Measurements from ENCODE around the gene KRT86. TPM values are rescaled to one million over a fixed set of nuclear protein-coding genes. Genes with fewer than 3 reads are reported as not detected.
"Not testable (repeated sequence)": the region's sequence is repeated elsewhere in the genome, so short reads cannot be mapped to it uniquely, and the experiment has no call there.

Gene KRT86
- polyA plus RNA-seq, 1 donor, result 0.33 TPM

DNA sequence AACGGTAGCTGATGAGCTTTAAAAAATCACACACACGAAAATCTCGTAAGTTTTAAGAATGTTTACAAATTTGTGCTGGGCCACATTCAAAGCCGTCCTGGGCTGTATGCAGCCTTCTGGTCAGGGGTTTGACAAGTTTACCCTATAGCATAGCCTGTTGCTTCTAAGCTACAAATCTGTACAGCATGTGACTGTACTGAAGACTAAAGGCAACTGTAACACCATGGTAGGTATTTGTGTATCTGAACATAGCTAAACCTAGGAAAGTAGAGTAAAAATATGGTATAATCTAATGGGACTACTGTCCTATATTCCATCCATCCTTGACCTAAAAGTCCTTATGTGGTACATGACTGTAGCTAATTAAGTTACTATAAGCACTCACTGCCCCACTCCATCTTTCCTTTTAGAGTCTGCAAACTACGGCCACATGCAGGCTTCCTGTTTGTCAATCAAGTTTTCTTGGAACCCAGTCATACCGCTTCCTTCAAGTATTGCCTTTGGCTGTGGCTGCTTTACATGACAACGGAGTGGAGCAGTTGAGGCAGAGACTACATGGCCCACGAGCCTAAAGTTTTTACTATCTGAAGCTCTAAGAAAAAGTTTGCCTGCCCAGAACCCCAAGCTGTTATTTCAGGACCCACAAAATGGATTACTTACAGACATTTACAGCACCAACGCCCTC lies 22.9 kb upstream of the KRT86 start:
- DNase-seq (ENCODE audit: low read depth), result no peak

DNA sequence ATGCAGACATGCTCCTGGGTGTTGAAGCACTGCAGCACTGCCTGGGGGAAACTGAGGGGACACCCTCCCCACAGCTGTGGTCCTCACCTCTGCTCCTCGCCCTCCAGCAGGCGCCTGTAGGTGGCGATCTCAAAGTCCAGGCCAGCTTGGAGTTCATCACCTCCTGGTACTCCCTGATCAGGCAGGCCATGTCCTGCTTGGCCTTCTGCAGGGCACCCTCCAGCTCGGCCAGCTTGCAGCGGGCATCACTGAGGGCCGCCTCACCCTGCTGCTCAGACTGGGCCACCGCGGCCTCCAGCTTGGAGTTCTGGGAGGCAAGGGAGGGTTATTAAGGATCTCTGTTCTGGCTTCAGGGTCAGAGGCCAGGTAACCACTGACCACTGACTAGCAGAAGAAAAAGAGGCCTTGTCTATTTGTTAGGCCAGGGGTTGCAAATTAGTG lies 22.2 kb upstream of the KRT86 start:
- not testable (repeated sequence) for DNase-seq (ENCODE audit: low read depth)

DNA sequence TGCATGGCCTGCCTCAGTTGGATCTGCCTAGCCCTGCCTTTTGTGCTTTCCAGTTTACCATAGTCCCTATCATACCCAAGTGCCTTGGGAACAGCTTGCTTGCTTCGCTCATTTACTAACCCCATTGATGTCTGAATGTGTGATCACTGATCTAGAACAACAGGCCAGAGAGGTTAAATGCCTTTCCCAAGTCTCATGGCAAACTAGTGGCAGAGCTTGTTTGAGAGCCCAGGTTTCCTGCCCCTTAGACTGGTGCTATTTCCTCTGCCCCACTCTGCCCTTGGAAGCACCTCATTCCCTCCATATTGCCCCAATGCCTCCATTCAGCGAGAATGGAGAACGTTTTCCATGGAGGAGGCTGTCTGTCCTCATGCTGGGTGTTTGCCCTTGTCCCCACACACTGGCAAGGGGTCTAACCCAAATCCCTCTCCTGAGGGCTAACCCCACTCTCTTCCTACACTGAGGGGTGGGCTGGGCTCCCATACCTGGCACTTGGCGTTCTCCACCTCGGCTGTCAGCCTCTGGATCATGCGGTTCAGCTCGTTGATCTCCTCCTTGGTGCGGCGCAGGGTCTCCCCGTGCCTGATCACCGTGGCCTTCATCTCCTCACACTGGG lies 21.6 kb upstream of the KRT86 start:
- no peak for DNase-seq (ENCODE audit: low read depth)

DNA sequence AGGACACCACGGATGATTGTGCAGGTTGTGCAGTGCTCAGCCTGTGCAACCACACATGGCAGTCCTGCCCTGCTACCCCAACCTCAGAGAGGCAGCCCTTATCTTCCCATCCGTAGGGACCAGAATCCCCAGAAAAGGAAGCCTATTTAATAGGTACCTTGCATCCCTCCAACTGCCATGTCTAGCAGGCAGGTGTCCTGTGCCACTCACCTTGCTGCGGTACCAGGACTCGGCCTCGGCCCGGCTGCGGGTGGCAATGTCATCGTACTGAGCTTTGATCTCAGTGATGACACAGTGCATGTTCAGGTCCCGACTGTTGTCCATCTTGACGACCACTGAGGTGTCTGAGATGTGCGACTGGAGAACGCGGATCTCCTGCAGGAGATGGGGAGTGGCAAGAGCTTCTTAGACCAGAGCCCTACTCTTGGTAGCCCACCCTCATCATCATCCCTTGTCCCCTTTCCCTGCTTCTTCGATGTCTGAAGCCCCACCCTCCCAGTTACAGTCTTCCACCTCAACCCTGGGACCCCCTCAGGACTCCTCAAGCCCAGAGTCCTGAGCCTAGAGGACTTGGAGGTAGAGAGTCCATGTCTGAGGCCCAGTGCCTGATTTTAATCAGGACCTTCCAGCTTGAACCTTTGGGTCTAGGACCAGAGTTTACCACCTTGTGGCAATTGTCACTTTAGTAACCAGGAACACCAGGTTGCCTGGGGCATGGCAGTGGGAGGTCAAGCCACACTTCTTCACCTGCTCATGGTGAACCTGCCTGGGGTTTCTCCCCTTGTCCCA lies 20.9 kb upstream of the KRT86 start:
- DNase-seq (ENCODE audit: low read depth), result no peak

GRCh38 chr12:52254180-52254964 lies 20.1 kb upstream of the KRT86 start:
- no peak for DNase-seq (ENCODE audit: low read depth)

DNA sequence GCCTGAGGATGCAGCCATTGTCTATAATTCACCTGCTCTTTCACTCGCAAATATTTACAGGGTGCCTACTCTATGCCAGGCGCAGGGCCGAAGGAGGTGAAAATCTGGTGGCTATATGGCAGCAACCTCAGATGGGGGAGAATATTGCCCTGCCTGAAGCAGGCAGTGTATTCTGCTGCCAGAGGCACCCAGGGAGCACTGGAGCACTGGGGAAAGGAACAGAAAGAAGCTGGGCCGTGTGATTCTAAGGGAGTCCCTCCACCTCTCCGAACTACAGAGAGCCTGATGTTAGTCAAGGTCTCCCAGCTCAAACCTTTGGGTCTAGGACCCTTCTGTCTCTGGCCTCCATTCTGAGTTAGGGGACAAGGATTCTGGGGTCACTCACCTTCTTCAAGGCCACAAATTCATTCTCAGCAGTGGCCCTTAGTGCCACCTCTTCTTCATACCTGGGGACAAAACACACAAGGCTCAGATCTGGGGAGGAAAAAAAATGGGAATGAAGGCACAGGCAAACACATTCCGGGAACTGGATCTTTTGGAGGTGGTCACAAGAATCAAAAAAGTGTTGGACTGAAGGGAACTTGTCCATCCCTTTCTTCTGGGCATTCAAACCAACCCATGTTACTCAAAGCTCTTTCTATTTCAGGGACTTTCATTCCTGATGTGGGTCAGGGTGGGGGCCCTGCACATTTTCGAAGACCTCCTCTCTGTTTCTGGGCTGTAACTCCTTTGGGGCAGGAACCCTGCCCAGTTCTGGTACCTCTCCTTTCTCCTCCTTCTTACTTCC lies 19.3 kb upstream of the KRT86 start:
- DNase-seq (ENCODE audit: low read depth), result no peak

DNA sequence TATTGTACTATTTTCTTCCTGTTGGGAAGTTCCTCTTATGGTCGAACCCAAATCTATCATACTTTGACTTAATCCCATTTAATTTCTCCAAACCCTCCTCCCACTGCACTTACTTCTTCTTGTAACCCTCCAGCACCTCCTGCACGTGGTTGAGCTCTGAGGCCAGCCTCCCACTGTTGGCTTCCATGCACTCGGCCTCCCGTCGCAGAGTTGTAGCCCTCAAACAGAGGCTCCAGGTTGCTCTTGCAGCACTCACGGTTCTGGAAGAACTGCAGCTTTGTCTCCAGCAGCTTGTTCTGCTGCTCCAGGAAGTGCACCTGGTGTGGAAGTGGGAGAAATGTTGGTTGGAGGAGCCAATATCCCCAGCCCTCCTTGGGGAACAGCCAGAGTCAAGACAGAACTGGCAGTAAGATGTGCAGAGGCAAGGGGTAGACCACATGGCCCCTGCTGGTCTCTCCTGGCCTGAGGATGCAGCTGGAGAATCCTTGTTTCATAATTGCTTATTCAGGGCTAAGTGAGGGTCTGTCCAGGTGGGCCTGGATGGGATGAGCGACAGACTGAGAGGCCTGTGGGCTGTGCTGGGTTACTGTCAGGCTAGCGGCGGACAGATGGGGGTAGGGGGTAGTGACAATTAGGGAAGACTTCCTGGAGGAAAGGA lies 18.4 kb upstream of the KRT86 start:
- no peak for DNase-seq (ENCODE audit: low read depth)

DNA sequence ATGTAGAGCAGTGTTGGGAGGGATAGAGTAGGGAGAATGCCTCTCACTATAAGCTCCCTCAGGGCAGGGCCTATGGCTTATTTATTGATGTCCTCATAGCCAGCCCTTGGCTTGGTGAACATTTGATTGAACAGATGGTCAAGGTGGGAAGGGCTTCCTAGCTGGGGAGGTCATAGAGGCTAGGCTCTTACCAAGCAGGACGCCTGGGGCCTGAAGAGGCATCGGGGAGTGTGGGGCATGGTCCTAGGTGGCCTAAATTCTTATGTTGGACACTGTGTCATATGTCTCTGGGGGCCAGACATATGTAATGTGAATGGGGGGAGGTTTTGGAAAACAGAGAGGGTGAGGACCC lies 17.9 kb upstream of the KRT86 start:
- no peak for DNase-seq (ENCODE audit: low read depth)

DNA sequence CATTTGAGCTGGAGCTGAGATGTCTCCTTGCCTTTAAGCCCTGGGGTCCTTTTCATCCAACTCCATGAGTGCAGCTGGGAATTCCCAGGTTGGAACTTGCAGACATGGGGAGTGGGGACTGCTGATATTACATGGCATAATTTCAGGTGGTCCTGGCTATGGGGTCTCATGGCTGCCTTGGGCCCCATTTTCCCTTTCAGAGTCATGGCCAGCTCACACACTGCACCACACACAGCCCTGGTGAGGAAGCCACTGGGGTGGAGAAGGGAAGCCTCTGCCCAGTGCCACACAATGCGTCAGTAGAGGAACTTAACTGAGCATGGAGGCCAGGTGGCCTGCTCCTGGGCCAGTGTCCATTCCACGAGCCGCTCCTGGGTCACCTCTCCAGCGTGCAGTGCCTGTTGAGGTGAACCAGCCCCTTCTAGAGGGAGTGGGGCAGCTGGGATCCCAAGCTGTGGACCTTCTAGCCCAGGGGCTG lies 17.3 kb upstream of the KRT86 start:
- no peak for DNase-seq (ENCODE audit: low read depth)

DNA sequence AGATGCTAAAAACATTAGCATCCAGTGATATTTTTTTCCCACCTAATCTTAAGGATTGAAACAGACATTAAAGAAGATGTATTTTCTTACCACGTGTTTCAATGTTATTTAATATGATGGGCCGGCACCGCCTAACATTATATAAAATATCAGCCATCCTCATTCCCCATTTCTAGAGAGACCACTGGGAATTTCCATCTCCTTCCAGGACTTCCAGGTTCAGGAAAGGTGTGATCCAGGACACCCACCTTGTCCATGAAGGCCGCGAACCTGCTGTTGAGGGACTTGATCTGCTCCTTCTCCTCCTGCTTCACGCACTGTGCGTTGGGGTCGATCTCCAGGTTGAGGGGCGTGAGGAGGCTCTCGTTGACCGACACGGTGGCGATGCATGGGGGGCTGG lies 16.5 kb upstream of the KRT86 start:
- DNase-seq (ENCODE audit: low read depth), result not testable (repeated sequence)

- no peak for DNase-seq (ENCODE audit: low read depth)
These were observed 16.0 kb upstream of the KRT86 start for GRCh38 chr12:52258335-52258901.

GRCh38 chr12:52259657-52260243 lies 14.7 kb upstream of the KRT86 start:
- no peak for DNase-seq (ENCODE audit: low read depth)

GRCh38 chr12:52260361-52261207 lies 13.9 kb upstream of the KRT86 start:
- DNase-seq (ENCODE audit: low read depth), result no peak

- no peak for DNase-seq (ENCODE audit: low read depth)
These were observed 13.3 kb upstream of the KRT86 start for GRCh38 chr12:52261208-52261484.

- no peak for DNase-seq (ENCODE audit: low read depth)
These were observed 12.2 kb upstream of the KRT86 start for GRCh38 chr12:52262286-52262685.

DNA sequence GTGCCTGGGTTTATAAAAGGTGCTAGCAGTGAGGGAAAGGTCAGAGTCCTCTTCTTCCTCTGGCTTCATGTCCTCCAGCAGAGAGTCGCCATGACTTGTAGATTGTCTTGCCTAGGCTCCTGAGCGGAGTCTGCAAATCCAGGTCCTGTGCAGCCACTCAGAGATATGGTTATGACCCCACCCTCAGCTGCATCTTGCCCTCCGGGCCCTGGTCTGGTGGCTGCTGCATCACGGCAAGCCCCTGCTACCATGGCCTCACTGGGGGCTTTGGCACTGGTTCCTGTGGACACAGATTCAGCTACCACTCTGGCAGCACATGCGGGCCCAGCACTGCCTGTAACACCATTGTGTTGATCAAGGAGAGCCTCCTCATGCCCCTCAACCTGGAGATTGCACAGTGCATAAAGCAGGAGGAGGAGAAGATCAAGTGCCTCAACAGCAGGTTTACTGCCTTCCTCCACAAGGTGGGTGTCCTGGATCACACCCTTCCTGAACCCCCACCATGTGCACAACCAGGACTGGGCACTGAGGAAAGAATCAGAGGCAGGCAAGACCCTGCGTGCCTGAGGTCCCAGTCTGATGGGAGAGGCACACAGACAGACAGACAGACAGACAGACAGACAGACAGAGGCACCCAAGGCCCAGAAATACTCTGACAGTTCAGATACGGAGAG lies 10.5 kb upstream of the KRT86 start:
- DNase-seq (ENCODE audit: low read depth), result no peak

DNA sequence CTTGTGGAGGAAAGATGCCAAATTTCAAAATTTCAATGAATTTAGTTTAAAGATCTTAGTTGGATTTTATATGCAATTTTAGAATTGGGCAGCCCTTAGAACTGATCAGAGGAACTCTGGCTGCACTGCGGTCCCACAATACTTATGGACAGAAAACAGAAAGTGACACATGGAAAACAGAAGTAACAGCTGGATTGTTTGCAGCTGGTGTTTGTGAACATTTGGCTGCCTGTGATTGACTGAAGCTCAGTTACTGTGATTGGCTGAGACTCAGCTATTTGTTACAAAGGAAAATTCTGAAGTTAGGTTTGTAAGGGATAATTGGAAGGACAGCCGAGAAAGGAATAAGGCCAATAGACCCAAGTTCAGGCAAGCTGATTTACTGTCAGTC lies 10.0 kb upstream of the KRT86 start:
- peak; percentile 70 for DNase-seq (ENCODE audit: low read depth)

GRCh38 chr12:52266514-52266913 lies 7.9 kb upstream of the KRT86 start:
- DNase-seq (ENCODE audit: low read depth), result no peak

DNA sequence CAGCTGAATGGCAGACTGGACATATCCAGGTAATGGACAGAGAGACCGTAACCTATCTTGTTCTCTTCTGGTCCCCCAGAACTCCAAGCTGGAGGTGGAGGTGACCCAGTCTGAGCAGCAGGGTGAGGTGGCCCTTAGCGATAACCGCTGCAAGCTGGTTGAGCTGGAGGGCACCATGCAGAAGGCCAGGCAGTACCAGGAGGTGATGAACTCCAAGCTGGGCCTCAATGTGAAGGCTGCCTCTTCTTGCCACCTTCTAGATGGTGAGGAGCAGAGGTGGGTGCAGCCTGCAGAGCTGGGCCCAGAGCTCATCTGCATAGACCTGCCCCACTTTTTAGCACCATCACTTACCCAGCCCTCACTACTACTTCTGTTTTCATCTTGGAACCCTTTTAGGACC lies 7.2 kb upstream of the KRT86 start:
- DNase-seq (ENCODE audit: low read depth), result no peak
